ENCODE data around the gene NTN3.
"Not testable (repeated sequence)": the region's sequence is repeated elsewhere in the genome, so short reads cannot be mapped to it uniquely, and the experiment has no call there.

Gene NTN3

DNA sequence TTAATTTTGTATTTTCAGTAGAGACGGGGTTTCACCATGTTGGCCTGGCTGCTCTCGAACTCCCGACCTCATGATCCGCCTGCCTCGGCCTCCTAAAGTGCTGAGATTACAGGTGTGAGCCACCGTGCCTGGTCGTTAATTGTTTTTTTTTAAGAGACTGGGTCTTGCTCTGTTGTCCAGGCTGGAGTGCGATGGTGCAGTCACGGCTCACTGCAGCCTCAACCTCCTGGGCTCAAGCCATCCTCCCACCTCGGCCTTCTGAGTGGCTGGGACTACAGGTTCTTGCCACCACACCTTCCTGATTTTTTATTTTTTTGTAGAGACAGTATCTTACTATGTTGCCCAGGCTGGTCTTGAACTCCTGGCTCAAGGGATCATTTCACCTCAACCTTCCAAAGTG lies 8.9 kb downstream of the NTN3 start:
- not testable (repeated sequence) for DNase-seq

DNA sequence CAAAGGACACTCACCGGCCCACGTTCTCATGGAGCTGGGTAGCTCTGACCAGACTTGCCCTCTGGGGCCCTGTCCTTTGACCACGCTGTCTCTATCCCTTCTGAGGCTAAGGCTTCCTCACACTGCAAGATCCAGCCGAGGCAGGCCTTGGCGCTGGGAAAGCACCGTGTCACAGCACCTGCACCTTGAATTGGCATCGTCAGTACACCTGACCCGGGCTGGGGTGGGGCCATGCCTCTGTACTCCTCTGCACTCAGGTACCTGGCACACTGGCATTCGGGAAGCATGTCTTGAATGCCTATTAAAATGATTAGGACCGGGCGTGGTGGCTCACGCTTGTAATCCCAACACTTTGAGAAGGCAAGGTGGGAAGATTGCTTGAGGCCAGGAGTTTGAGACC lies 9.9 kb downstream of the NTN3 start:
- no peak for DNase-seq

DNA sequence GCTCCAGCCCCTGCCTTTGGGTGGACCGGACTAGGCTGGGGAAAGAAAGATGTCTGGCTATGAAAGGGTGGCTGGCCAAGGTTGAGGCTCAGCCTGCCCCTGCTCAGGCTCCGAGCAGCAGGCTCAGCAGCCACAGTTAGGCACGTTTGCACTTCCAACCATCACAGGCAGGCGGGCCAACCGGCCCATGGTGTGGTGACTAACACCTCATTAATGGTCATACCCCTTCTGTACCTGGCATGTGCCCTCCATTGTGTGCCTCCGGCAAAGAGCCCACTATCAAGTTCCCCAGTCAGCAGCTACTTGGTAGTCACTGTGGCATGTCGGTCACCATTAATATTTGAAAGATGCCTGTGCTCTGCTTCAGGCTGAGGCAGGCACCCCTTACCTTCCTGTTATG lies 10.6 kb downstream of the NTN3 start:
- DNase-seq: peak in 1 of 14 donors; percentile 27

DNA sequence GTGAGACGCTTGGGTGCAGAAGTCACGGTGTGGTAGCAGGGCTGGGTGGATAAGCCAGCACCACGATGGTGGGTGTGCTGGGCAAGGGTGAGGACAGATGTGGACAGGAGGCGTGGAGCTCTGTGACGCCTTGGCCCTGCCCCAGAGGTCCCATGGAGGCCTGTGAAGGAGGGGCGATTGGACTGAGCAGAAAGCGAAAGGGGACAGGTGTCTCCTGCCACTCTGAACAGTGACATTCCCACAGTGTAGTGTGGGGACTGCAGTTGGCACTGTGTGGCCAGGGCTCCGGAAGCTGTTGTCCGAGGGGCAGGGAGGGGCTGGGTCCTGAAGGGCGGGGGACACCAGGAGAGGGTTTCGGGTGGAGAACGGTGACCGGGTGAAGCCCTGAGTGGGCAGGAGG lies 11.2 kb downstream of the NTN3 start:
- DNase-seq: no peak

DNA sequence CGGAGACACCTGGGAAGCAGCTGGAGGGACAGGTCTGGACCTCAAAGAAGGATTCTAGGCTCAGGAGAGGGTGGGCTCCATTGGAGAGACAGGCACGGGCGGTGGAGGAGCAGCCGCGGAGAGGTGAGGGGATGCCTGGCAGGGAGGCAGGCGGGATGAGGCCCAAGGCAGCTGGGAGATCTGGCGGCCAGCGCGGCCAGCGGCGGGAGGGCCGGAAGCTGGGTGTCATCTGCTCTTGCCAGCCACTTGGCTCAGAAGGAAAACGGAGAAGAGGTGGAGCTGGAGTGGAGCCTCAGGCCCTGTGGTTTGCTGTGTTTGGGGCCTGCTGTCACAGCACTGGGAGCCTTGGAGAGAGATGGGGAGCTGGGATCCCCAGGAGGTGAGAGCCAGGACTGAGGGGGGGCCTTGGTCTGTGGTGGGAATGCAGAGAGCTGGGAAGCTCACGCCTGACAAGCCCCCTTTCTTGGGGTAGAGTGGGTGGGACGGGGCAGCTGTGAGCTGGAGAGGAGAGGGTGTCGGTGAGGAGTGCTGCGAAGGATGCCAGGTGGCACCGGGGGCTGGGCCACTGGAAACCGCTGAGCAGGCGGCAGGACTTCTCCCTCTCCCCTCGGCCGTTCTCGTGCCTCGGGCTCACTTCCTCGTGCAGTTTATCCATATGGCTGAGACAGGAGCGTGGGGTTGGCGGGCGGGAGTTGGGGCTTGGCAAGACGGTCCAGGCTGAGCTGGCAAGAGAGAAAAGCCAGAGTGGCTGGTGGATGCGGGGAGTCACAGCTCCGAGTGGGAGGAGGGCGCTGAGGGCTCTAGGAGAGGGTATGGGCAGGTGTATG lies 11.8 kb downstream of the NTN3 start:
- DNase-seq: peak in 11 of 14 donors; percentile 35 to 73 (median 55)

DNA sequence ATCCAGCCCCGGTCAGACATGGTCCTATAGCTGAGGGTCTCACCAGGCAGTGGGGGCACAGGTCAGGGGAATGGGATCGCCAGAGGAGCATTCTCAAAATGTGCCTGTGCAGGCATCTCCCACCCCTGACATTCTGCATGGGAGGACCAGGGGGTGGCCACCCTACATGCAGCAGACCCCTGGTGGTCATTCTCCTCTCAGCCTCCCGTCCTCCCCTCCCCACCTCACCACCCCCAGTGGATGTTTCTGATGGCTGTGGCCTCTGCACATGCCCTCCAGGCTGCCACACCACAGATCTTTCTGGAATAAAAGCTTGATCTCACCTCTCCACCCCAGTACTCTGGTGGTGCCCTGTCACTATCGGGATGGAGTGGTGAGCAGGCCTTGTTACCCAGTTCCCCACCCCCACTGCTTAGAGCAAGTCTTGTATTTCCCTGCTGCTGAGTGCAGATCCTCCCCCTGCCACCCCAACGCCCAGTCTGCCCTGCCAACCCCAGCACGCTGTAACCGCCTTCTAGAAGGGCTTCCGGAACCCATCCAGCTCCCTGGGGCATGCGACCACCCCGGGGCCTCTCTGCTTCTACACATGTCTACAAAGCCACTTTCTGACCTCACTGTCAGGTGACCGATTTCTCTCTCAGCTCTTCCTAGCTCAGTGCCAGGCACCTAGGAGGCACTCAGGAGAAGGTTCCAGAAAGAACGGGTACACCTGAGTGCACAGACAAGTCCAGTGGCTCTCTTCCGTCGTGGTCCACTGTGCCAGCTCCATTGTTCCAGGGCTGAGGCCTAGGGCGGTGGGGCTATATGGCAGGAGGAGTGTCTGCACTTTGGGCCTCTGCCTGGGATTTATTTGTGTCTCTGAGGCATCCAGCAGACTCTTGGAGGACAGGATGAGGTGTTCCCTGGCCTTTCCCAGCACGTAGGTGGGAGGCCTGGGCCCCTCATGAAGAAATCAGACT lies 13.1 kb downstream of the NTN3 start:
- DNase-seq: no peak

- DNase-seq: no peak
Measured at GRCh38 chr16:2484898-2485508, 13.9 kb downstream of the NTN3 start.

DNA sequence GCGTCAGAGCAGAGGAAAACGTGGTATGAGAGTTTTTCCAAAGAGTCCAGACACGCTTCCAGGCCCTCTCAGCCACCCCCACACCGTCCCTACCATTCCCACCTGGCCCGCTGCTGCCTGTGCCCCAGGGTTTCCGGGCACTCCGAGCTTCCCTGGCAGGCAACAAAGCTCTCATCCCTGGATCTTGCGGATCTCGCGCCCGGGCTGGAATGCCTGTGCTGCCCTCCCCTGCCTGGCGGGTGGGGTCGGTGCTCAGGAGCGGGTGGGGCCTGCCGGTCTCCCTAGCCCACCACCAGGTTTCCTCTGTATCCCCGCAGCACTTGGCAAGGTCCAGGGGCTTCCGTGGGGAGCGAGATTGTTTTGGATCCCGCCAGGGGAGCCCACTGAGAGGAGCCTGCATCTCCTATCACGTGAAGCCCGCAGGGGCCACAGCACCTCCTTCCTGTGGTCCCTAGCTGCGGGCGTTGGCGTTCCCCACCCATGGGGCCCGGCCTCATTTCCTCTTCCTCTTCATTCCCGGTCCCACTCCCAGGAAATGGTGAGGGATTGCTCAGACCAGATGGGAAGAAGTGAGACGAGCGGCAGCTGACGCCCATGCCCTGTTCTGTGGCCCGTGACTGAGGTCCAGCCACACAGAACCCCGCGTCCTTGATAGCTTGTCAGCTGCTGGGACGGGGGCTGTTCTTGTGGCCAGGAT lies 14.9 kb downstream of the NTN3 start:
- peak in 1 of 14 donors; percentile 64 for DNase-seq

DNA sequence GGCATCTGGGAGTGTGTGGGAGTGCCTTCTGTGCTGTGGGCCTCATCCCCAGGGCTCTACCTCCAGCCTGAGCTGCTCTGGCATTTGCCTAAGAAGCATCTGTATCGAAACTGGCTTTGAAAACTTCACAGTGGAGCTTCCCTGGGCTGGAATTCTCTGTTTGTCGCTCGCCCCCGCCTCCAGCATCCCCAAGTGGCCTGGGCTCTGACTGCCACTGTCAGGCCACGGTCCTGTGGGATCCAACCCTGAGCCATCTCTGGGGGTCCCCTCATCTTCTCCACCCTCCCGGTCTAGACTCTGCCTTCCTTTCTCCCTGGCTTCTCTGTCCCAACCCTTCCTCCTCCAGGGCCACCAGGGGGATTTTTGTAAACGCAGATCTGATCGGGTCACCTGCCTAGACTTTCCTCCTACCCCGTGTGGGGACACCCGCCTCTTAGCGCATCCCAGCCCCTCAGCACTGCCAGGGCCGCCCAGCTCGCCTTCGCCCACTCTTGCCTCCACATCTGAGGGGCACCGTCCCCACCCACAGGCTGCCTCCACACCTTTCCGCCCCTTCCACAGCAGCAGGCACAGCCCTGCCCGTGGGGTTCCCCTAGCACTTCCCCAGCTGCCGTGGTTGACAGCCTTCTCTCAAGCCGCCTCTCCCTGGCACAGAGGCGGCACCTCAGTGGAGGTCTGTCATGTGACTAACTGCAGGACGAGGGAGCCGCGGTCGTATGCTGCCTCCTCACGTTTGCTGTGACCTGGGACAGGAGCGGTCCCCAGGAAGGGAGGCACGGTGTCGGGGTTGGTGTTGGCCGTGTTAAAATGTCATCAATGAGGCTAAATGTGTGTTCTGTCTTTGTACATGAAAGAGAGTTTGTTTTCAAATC lies 15.8 kb downstream of the NTN3 start:
- peak in 7 of 14 donors; percentile 15 to 73 (median 29) for DNase-seq

- DNase-seq: no peak
Measured at GRCh38 chr16:2487517-2487842, 16.4 kb downstream of the NTN3 start.

DNA sequence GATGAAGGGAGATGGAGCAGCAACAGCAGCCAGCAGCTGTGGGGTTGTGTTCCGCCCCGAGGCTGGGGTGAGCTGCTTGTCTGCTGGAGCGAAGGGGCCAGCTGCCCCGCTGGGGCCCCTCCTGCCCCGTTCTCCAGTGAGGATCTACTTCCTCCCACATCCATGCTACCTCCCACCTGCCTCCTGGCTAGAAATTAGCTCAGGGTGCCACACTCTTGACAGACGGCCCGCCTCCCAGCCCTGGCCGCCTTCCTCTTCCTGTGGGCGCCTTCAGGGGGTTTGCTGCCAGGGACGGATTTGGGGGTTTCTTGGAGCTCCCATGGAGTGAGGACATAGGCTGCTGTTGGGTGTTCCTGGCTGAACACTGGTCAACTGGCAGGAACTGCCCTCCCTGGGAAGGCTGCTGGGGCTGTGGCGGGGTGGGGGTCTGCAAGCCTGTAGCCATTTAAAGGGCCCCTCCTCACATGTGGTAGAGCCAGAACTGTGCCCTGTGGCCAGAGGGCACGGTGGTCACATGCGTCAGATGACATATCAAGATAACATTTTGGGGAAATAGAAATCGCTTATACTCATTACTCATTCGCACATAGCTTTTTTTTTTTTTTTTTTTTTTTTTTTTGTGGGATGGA lies 16.9 kb downstream of the NTN3 start:
- DNase-seq: no peak

DNA sequence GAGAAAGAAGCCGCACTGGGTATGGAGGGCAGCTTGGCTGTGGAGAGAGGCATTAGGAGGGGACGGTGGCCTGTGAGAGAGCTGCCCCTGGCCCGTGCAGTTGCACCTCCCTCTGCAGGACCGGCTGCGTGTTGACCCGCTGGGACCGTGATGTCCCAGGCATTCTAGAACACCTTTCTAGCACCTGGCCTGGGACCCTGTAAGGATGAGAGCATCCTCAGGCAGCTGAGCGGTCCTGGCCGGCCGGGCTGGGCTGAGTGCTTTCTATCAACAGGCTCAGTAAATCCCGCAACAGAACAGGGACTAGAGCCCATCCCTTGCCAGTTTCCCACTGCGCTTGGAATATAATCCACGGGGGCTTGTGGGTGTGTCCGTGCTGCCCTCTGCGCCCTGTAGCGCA lies 18.5 kb downstream of the NTN3 start:
- DNase-seq: no peak

- peak in 1 of 14 donors; percentile 69 for DNase-seq
Measured at GRCh38 chr16:2490190-2491105, 19.4 kb downstream of the NTN3 start.

DNA sequence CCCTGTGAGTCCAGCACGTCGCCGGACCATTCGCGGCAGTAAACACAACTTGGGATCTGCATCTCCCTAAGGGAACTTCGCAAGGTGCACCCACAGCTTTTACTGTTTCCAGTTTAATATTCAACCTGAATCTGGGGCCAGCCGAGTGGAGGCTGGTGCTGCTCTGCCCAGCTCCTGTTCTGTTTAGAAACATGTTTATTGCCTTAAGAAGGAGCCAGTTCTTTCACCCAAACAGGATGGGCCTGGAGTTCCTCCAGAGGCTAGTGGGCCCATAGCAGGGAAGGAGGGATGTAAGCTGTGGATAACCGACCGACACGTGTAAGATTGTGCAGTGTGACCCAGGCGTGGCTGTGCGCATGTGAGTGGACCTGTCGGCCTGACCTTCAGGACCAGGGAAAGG lies 21.2 kb downstream of the NTN3 start:
- no peak for DNase-seq

DNA sequence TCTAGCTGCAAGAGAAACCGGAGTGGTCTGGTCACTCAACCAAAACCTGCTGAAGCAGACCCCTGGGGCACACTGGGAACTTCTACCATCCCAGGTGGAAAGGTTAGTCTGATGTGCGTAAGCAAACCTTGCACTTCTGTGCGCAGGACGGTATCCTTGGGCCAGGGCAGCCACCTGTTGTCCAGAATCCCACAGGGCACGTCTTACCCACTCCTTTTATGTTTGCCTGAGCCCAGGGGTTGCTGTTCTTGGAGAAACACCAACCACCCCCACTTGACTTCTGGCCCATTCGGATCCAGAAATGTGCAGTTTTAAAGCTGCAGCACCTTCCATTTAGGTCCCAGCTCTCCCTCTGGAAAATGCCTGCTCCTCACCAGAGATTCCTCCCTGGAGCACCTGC lies 22.5 kb downstream of the NTN3 start:
- no peak for DNase-seq

DNA sequence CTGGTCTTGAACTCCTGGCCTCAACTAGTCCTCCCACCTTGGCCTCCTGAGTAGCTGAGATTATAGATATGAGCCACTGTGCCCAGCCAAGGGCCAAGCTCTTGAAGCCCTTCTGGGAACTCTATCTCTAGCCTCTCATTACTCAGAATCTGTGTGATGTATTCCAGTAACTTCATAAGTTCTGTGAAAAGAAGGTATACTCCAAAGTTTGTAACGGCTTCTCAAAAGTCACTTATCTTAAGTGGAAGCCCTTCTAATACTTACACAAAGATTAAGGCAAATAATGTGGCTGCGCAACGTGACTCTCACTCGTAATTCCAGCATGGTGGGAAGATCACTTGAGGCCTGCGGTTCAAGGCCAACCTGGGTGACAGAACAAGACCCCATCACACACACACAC lies 23.5 kb downstream of the NTN3 start:
- DNase-seq: no peak

- no peak for DNase-seq
Measured at GRCh38 chr16:2495041-2495440, 23.9 kb downstream of the NTN3 start.

DNA sequence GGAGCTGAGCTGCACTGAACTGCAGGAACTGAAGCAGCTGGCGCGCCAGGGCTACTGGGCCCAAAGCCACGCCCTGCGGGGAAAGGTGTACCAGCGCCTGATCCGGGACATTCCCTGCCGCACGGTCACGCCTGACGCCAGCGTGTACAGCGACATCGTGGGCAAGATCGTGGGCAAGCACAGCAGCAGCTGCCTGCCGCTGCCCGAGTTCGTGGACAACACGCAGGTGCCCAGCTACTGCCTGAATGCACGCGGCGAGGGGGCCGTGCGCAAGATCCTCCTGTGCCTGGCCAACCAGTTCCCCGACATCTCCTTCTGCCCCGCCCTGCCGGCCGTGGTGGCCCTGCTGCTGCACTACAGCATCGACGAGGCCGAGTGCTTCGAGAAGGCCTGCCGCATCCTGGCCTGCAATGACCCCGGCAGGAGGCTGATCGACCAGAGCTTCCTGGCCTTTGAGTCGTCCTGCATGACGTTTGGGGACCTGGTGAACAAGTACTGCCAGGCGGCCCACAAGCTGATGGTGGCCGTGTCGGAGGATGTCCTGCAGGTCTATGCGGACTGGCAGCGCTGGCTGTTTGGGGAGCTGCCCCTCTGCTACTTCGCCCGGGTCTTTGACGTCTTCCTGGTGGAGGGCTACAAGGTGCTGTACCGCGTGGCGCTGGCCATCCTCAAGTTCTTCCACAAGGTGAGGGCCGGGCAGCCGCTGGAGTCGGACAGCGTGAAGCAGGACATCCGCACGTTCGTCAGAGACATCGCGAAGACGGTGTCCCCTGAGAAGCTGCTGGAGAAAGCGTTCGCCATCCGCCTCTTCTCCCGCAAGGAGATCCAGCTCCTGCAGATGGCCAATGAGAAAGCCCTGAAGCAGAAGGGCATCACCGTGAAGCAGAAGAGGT lies 25.4 kb downstream of the NTN3 start:
- DNase-seq: no peak

- DNase-seq: peak in 1 of 14 donors; percentile 30
Measured at GRCh38 chr16:2497116-2497630, 26.1 kb downstream of the NTN3 start.
